Skeletal muscle satellite cell (primary cell): ENCODE measurements around the gene RBM19.

Experiments used
- H3K27me3 ChIP-seq: 2 replicates; pipeline ENCODE4 v1.7.0; 2013; ENCODE audit warnings: low read length; ENCODE audit not compliant: control insufficient read depth, insufficient read depth
- H3K36me3 ChIP-seq: 2 replicates; pipeline ENCODE4 v1.7.0; 2013; ENCODE audit warnings: mild to moderate bottlenecking, control low read depth, low read length; ENCODE audit not compliant: insufficient read depth
- H3K4me1 ChIP-seq: 2 replicates; pipeline ENCODE4 v1.7.0; 2013; ENCODE audit warnings: low read length; ENCODE audit not compliant: control insufficient read depth, insufficient read depth
- H3K4me2 ChIP-seq: 2 replicates; pipeline ENCODE4 v1.7.0; 2013; ENCODE audit warnings: mild to moderate bottlenecking, low read length
- H3K4me3 ChIP-seq: 2 replicates; pipeline ENCODE4 v1.7.0; 2013; ENCODE audit warnings: low read length
- H3K9ac ChIP-seq: 2 replicates; pipeline ENCODE4 v1.7.0; 2013; ENCODE audit warnings: mild to moderate bottlenecking, low read depth, low read length, moderate library complexity
- H3K9me3 ChIP-seq: replicated peaks from 2 replicates; pipeline ENCODE4 v1.7.0; 2013; ENCODE audit warnings: mild to moderate bottlenecking, control low read depth, low read length

Gene RBM19

GRCh38 chr12:113786107-113786506, 180.0 kb downstream of the RBM19 start:
- Histone ChIP-seq H3K4me2 (no peak overlapping the region), H3K4me3 (no peak overlapping the region), H3K36me3 (no peaks in the 10 kb centered on the region), H3K4me1 (no peaks in the 10 kb centered on the region), H3K27me3 (peaks cover 55% of the 10 kb centered on the region), H3K9ac (no peak overlapping the region), H3K9me3 (no peaks in the 10 kb centered on the region)

DNA sequence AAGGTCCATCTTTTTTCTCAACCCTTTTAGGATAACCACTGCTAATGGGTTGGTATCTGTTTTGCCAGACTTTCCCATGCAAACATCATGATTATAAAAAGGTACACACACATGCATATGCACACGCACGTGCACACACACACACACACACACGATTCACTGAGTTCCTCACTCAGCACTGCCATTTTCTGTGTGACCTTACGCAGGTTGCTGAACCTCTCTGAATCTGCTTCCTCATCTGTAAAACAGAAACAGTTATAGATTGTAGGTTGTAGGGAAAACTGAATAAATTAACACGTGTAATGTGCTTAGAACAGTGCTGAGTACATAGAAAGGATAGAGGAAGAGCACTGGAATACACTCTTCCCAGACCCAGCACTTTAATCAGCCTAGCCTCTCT, 182.3 kb downstream of the RBM19 start:
- no peaks in the 10 kb centered on the region for H3K9me3 ChIP-seq
- peaks cover 36% of the 10 kb centered on the region for H3K27me3 ChIP-seq
- H3K9ac ChIP-seq = no peak overlapping the region
- H3K4me2 ChIP-seq = no peak overlapping the region
- no peaks in the 10 kb centered on the region for H3K4me1 ChIP-seq
- no peak overlapping the region for H3K4me3 ChIP-seq
- no peaks in the 10 kb centered on the region for H3K36me3 ChIP-seq

DNA sequence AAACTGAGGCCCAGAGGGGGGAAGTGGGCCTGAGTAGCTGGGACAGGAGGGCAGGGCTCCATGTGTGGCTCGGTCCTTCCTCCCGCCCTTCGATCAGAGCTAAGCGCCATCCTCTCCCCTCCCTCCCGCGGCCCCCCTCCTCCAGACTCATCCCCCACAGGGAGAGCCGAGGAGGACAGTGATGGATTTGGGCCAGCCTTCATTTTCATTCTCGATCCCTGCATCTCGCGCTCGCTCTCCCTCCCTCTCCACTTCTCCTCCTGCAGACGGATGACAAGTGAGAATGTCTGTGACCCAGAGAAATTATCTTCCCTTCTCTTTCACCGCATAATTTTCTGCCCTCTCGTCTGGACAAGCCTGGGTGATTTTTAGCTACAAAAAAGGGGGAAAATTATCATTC, 183.3 kb downstream of the RBM19 start:
- Histone ChIP-seq H3K4me3 (no peak overlapping the region), H3K4me2 (no peak overlapping the region), H3K4me1 (no peaks in the 10 kb centered on the region), H3K36me3 (no peaks in the 10 kb centered on the region), H3K9ac (no peak overlapping the region), H3K9me3 (no peaks in the 10 kb centered on the region), H3K27me3 (peaks cover 36% of the 10 kb centered on the region)

DNA sequence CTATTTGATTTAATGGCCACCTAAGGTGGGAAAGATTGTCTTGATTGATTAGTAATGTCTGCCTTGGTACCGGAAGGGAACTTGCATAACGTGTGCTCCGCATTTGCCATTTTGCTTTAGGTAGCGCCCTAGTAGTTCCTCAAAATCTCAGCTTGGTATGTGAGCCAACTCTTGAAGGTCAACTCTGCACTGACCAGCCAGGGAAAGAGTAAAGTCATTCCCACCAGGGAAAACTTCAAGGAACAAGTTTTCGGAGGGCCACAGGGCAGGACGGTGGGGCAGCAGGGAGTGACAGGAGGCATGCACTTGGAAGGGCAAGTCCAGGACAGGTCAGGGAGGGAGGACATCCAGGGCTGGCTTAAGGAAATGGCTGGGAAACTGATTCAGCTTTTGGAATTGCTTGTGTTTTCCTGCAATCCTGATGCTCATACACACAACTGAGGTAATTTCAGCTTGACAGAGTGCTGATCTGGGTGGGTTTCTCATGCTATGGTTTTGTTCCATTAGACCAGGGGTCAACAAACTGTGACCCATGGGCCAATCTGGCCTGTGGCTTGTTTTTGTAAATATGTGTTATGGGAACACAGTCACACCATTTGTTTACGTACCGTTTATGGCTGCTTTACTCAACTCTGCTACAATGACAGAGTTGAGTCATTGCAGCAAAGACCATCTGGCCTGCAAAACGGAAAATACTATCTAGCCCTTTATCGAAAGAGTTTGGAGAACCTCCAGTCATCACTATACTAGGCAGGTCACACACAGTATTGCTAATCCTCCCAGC, 184.5 kb downstream of the RBM19 start:
- Histone ChIP-seq H3K4me2 (no peak overlapping the region), H3K4me1 (no peaks in the 10 kb centered on the region), H3K36me3 (no peaks in the 10 kb centered on the region), H3K9ac (no peak overlapping the region), H3K4me3 (no peak overlapping the region), H3K9me3 (no peaks in the 10 kb centered on the region), H3K27me3 (peaks cover 31% of the 10 kb centered on the region)

DNA sequence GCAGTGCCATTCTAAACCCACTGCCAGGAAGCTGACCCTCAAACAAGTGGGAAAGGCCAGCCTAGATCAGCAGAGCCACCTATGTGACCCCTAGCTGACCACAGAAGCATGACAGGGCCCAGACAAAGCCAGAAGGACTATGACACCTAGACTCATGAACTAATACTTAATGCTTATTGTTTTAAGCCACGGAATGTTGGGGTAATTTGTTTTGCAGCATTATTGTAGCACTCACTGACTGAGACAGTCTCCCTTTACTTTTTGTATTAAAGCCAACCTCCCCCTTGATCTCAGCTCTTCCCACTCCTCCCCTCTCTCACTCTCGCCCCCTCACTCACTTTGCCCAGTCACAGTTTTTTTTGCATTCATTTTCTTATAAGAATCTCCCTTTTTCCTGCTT, 186.4 kb downstream of the RBM19 start:
- Histone ChIP-seq H3K4me2 (no peak overlapping the region), H3K4me3 (no peak overlapping the region), H3K36me3 (no peaks in the 10 kb centered on the region), H3K4me1 (no peaks in the 10 kb centered on the region), H3K27me3 (peaks cover 22% of the 10 kb centered on the region), H3K9ac (no peak overlapping the region), H3K9me3 (no peaks in the 10 kb centered on the region)

- H3K27me3 ChIP-seq = peaks cover 17% of the 10 kb centered on the region
- H3K4me3 ChIP-seq = no peak overlapping the region
- no peaks in the 10 kb centered on the region for H3K9me3 ChIP-seq
- no peaks in the 10 kb centered on the region for H3K36me3 ChIP-seq
- no peak overlapping the region for H3K4me2 ChIP-seq
- H3K4me1 ChIP-seq = no peaks in the 10 kb centered on the region
- H3K9ac ChIP-seq = no peak overlapping the region
Observed at GRCh38 chr12:113778432-113779132, 187.5 kb downstream of the RBM19 start.

- Histone ChIP-seq H3K9me3 (no peaks in the 10 kb centered on the region), H3K36me3 (no peaks in the 10 kb centered on the region), H3K4me1 (no peaks in the 10 kb centered on the region), H3K9ac (no peak overlapping the region), H3K27me3 (peaks cover 17% of the 10 kb centered on the region), H3K4me2 (no peak overlapping the region), H3K4me3 (no peak overlapping the region)
Observed at GRCh38 chr12:113777751-113778150, 188.4 kb downstream of the RBM19 start.

GRCh38 chr12:113776536-113776935, 189.6 kb downstream of the RBM19 start:
- H3K9me3 ChIP-seq = no peaks in the 10 kb centered on the region
- no peak overlapping the region for H3K4me3 ChIP-seq
- H3K9ac ChIP-seq = no peak overlapping the region
- no peaks in the 10 kb centered on the region for H3K4me1 ChIP-seq
- H3K27me3 ChIP-seq = peaks cover 15% of the 10 kb centered on the region
- no peaks in the 10 kb centered on the region for H3K36me3 ChIP-seq
- no peak overlapping the region for H3K4me2 ChIP-seq

- Histone ChIP-seq H3K36me3 (no peaks in the 10 kb centered on the region), H3K9me3 (no peaks in the 10 kb centered on the region), H3K9ac (no peak overlapping the region), H3K4me2 (no peak overlapping the region), H3K27me3 (peaks cover 13% of the 10 kb centered on the region), H3K4me3 (no peak overlapping the region), H3K4me1 (no peaks in the 10 kb centered on the region)
Observed at GRCh38 chr12:113774526-113774925, 191.6 kb downstream of the RBM19 start.

DNA sequence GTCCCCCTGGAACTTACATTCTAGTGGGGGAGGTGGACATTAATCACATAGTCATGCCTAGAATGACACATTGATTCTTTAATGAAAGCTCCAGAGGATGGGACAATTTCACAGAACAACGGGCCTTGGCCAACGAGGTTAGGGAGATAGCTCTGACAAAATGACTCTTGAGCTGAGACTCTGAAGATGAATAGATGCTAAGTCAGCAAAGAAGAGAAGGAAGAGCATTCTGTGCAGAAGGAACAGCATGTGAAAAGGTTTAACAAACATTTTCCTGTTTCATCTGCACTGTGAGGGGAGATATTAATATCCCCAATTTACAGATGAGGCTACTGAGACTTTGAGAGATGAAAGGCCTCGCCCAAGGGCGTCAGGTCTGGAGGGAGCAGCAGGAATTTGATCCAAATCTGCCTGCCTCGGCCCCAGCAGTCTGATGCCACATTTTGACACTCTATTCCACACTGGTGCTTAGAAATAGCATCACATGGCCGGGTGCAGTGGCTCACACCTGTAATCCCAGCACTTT, 193.6 kb downstream of the RBM19 start:
- H3K9me3 ChIP-seq = no peaks in the 10 kb centered on the region
- no peak overlapping the region for H3K4me3 ChIP-seq
- H3K27me3 ChIP-seq = peaks cover 13% of the 10 kb centered on the region
- H3K4me2 ChIP-seq = no peak overlapping the region
- no peaks in the 10 kb centered on the region for H3K4me1 ChIP-seq
- no peaks in the 10 kb centered on the region for H3K36me3 ChIP-seq
- no peak overlapping the region for H3K9ac ChIP-seq

- no peaks in the 10 kb centered on the region for H3K36me3 ChIP-seq
- no peak overlapping the region for H3K9ac ChIP-seq
- H3K4me1 ChIP-seq = peaks cover 3% of the 10 kb centered on the region
- no peak overlapping the region for H3K4me3 ChIP-seq
- H3K4me2 ChIP-seq = no peak overlapping the region
- peaks cover 8% of the 10 kb centered on the region for H3K27me3 ChIP-seq
- no peaks in the 10 kb centered on the region for H3K9me3 ChIP-seq
Observed at GRCh38 chr12:113770389-113770865, 195.7 kb downstream of the RBM19 start.
